SIG-M5 treated with dmso at 0.1 percent for 504 hours (cell line): ENCODE data around the gene C1orf210.

Source experiments
- DNase-seq: peaks from one replicate; lab custom pipeline; 2025; ENCODE audit not compliant: unreplicated experiment; lab: John Stamatoyannopoulos, UW

The C1orf210 gene

DNA sequence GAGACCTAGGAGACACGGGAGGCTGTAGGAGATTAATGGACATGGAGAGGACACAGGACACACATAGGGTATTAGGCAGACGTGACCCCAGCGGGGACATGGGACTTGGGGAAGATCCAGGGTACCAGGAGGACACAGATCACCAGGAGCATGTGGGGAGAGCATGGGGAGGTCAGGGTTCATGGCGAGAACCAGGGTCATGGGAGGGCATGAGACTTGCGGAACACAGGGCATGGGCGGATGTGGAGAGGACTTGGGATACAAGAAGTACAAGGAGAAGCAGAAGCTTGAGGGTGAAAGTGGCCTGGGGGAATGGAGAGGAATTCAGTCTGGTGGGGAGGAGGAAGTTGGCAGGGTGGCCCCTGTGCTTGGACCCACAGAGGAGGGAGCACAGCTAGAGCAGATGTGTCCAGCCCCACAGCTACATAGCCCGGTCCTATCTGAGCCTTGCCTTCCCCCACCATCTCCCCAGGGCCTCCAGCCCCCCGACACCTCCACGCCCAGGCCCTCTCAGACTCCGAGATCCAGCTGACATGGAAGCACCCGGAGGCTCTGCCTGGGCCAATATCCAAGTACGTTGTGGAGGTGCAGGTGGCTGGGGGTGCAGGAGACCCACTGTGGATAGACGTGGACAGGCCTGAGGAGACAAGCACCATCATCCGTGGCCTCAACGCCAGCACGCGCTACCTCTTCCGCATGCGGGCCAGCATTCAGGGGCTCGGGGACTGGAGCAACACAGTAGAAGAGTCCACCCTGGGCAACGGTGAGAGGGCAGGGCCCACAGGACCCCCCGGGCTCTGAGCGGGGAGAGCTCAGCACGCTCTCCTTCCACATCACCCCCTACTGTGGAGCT, 27.5 kb upstream of the C1orf210 start:
- no peak for DNase-seq

DNA sequence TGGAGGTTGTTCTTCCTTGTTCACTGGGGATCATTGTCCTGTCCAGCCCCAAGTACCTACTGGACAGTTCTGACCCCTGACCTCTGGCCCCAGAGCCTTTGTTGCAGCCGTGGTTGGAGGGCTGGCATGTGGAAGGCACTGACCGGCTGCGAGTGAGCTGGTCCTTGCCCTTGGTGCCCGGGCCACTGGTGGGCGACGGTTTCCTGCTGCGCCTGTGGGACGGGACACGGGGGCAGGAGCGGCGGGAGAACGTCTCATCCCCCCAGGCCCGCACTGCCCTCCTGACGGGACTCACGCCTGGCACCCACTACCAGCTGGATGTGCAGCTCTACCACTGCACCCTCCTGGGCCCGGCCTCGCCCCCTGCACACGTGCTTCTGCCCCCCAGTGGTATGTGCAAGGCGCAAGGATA, 26.8 kb upstream of the C1orf210 start:
- no peak for DNase-seq

DNA sequence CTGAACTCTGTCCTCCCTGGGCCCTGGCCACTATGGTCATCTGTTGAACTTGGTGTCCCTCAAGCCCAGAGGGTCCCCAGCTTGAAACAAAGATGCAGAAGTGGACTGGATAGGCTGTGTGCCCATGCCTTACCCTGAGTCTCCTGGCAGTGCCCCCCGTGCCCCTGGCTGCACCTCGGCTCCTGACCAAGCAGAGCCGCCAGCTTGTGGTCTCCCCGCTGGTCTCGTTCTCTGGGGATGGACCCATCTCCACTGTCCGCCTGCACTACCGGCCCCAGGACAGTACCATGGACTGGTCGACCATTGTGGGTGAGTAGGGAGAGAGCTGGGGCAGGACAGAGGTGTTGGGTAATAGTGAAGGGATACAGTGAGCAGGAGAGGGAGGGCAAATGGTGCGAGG, 26.1 kb upstream of the C1orf210 start:
- DNase-seq: no peak

DNA sequence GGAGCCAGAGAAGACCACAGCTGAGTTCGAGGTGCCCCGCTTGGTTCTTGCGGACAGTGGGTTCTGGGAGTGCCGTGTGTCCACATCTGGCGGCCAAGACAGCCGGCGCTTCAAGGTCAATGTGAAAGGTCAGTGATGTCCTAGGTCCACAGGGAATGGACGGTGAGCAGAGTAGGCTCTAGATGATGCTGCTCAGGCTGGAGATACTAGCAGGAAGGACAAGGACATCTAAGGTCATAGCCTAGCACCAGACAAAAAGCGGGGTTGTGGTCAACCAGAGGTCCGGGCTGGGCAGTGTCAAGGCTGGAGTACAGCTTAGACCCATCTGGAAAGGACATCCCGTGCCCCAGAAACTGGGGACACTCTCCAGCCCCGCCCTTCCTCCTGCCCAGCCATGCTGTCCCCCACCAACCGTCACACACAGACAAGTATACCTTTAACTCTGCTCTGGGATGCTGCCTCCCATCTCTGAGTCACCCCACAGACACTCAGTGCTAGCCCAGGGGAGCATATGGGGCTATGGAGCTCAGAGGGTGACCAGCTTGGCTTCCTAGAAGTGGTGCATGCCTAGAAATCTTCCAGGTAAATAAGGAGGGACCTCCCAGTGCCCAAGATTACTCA, 24.1 kb upstream of the C1orf210 start:
- DNase-seq: no peak

DNA sequence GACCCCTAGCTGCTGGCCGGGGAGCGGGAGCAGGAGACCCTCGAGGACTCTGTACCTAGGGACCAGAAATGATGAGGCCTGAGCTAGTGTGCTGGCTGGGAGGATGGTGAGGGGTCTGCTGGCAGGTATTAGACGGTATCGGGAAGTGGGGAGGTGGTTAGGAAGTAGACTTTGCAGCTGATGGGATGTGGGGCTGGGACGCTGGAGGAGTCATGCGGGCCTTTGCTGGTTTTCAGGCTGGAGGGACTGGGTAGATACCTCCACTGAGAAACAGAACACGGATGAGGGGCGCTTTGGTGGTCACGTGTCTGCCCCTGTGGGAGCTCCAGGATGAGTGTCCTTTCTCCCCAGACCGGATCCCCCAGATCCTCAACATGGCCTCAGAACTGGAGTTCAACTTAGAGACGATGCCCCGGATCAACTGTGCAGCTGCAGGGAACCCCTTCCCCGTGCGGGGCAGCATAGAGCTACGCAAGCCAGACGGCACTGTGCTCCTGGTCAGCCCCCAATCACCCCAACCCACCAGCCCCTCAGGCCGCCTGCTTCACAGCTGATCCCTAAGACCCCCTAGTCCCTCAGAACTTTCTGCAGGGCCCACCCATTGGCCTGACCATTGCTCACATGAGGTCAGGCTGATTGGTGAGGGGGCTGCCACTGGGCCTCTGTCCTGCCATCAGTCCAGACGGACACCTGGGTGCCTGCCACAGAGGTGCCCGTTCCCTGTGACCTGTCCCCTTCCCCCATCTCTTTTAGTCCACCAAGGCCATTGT, 23.4 kb upstream of the C1orf210 start:
- DNase-seq: no peak

DNA sequence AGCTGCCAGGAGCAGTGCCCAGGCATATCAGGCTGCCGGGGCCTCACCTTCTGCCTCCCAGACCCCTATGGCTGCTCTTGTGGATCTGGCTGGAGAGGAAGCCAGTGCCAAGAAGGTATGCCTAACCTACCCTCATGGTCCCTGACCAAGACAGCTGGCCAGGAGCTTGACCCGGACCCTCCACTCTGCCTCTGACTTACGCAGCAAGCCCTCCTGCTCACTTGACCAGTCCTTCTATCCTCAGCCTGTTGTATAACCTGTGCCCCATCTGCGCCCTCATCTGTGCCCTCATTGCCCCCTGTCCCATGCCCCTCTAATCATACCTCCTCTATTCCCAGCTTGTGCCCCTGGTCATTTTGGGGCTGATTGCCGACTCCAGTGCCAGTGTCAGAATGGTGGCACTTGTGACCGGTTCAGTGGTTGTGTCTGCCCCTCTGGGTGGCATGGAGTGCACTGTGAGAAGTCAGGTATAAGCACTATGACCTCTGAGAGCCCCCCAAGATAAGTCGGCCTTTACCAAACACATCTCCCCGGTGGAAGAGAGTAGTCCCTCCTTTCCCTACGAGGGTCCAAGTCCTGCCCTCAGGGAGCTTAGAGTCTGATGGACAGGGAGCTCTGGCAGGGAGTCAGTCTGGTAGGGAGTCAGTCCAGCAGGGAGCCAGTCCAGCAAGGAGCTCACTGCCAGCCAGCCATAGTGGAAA, 22.2 kb upstream of the C1orf210 start:
- DNase-seq: no peak

DNA sequence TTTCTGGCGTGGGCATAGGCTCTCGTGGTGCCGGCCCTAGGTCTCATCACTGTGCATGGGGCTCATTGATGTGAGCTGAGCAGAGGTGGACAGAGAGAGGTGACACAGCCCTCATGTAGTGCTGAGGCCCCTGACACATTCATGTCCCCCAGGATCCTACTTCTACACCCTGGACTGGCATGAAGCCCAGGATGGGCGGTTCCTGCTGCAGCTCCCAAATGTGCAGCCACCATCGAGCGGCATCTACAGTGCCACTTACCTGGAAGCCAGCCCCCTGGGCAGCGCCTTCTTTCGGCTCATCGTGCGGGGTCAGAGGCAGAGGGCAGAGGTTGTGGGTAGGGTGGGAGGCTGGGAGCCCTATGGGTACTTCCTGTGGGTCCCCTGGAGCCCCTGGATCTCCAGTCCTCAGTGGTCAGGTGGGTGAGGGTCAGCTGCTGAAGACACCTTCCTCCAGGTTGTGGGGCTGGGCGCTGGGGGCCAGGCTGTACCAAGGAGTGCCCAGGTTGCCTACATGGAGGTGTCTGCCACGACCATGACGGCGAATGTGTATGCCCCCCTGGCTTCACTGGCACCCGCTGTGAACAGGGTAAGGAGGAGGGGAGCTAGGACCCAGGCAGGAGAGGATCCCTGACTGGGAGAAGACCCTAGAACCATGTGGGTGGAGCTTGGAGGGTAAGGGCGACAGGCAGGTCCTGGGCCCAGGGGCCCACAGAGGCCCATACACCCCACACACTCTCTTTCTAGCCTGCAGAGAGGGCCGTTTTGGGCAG, 21.5 kb upstream of the C1orf210 start:
- no peak for DNase-seq

DNA sequence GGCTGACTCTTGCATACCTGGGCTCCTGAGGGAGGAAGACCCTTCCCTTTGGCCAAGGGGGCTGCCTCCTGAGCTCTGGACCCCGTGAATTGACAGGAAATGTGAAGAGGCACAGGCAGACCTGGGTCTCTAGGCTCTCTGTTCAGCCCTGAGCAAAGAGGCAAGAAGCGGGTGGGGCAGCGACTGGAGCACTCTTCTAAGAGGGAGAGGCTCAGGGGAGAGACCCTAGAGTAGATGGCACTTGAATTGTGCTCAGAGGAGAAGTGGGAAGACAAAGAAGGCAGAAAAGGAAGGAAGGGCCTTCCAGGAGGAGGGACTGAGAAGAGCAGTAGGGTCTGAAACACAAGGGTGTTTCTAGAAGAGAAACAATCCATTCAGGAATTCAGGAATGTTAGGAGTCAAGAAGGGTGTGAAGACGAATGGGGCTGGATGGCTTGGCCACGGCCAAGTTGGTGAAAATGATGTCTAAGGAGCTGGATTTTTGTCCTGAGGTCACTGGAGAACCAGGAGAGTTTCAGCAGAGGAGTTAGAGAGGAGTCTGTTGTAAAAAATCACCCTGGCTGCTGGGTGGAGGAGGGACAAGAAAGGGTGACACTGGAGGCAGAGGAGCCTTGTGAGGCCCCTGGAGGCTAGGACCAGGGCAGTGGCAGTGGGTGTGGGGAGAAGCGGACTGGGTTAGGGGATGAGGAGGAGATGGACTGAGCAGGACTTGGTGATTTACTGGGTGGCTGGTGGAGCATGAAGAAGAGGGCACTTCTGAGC, 20.7 kb upstream of the C1orf210 start:
- no peak for DNase-seq

DNA sequence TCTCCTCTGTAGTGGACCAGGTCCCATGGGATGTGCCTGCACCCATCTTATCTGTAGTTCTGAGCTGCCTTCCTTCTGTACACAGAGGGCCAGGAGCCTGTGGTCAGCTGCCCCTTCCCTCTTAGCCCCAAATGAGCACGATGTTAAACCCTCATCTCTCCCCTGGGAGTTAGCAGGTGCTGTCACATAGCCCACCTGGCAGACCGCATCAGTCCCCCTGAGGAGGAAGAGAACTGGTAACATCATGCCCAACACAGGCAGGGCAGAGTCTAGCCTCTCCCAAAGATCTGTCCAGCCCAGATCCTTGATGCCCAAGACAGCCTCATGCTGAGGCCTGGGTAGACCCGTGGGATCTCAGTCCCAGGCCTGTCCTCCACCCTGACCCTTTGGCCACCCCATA, 20.1 kb upstream of the C1orf210 start:
- DNase-seq: no peak

DNA sequence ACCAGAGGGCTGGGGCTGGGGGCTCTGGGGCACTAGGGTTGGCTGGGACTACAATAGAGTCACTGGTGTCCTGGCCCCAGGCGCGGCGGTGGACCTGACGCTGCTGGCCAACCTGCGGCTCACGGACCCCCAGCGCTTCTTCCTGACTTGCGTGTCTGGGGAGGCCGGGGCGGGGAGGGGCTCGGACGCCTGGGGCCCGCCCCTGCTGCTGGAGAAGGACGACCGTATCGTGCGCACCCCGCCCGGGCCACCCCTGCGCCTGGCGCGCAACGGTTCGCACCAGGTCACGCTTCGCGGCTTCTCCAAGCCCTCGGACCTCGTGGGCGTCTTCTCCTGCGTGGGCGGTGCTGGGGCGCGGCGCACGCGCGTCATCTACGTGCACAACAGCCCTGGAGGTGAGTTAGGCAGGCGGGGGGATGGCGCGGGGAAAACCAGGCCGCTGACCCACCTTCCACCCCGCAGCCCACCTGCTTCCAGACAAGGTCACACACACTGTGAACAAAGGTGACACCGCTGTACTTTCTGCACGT, 19.5 kb upstream of the C1orf210 start:
- DNase-seq: no peak

DNA sequence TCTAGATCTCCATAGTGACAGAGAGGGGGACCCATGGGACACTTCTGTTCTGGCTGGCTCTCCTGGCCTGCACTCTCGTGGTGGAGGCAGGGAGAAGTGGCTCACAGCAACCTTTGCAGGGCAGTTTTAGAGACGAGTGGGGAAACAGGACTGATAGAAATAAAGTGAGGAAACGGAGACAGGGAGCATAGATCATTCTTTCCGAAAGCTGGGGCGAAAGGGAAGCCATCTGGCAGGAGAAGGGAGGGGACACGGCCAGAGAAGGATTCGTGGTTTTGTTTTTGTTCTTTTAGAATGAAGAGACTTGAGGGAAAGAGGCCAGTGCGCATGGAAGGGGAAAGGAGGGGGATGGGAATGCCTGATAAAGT, 18.9 kb upstream of the C1orf210 start:
- no peak for DNase-seq

DNA sequence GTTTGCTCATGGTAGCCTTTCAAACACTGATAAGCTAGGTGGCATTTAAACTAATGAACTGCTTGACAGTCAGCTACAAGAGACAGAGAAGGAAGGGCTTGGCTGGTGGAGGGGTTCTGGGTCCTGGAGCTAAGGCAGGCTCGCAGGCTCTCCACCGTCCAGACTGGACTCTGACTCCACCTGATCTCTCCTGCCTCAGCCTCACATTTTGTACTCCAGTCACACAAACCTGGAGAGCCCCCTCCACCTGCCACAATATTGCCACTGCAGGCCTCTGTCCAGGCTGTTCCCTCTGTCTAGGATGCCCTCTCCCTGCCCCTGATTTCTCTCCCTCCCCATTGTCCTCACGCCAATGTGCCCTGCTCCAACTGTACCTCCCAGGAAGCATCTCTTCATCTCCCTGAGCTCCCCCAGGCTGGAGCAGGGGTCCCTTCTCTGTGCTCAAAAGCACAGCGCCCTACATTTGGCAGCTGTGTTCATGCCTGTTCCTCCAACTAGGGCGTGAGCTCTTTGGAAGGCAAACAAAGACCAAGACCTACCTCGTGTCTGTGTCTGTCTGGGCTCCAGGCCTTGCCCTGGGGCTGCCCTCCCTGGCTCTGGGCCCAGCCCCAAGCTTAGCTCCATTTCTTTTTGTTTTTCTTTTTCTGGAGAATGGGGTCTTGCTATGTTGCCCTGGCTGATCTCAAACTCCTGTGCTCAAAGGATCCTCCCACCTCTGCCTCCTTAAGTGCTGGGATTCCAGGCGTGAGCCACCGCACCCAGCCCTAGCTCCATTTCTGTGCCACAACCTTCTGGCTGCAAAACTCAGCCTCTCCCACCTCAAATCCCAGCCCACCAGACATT, 18.3 kb upstream of the C1orf210 start:
- DNase-seq: no peak

DNA sequence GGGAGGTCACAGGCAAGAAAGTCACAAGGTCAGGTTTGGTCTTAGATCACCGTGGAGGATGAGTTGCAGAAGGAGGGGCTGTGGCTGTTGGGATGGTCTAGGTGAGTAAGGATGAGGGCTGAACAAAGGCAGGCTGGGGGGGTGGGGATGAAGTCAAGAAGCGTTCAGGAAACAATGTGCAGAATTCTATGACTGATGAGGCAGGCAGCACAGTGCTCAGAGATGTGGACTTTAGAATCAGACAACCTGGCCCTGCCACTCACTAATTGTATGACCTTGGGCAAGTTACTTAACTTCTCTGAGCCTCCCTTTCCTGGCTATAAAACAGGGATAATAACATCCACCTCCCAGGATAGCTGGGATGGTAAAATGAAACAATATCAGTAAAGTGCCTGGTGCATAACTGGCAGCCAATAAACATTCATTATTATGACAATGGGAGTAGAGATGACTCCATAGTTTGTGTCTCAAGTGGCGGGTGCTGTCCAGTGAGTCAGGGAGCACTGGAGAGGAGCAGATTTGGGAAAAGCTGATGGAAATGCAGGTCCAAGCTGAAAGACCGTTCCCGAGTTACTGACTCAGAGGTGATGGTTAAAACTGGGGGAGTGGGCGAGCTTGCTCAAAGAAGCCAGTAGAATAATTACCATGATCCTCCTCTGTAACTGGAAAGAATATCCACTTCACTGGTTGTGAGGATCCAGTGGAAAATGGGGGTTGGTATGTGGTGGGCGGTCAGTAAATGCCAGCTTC, 17.5 kb upstream of the C1orf210 start:
- no peak for DNase-seq

DNA sequence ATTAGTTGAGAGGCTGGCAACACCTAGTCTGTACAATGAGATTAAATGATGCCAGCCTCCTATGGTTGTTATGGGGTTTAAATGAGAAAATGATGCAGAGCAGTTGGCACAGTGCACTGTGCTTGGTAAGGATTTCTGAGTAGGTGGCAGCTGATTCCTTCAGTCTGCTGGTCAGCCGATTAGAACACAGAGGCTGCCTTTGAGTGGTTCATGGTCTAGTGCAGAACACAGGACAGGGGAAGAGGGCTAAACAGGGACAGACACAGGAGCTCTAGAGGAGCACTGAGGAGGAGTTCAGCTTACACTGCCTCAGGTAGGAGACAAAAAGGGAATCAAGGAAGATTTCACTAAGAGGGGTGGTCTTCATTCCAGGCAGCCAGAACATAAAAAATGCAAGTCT, 16.8 kb upstream of the C1orf210 start:
- no peak for DNase-seq

DNA sequence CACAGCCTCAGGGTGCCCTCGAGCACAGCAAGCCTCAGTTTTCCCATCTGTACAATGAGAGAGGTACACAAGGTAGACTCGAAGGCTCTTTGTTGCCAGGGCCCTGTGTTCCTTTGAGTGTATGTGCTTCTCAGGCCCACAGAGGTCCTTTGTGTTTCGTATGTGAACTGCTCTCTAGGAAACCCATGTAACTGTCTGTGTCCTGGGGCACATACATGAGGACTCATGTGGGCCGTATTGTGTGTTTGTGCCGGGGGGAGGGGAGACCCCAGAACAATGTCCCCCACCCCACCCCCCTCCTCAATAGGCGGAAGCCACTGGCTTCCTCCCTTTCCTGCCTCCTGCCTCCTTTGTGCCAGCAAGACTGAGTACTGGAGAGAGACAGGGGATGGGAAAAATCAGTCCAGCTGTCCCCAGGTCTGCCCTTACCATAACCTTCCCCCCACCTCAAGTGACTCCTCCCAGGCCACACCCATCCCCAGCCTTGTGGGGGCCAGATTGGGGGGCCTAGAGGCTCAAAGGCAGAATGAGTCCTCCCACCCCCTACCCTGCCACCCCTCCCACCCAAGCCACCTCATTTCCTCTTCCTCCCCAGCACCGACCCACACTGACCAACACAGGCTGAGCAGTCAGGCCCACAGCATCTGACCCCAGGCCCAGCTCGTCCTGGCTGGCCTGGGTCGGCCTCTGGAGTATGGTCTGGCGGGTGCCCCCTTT, 15.2 kb upstream of the C1orf210 start, which contains the start of gene TIE1:
Gene TIE1, plus strand, starts transcription at position 605 of the 717 bp plus-strand sequence. Its CDS starts 90 bp downstream, at position 695.
- no peak for DNase-seq

DNA sequence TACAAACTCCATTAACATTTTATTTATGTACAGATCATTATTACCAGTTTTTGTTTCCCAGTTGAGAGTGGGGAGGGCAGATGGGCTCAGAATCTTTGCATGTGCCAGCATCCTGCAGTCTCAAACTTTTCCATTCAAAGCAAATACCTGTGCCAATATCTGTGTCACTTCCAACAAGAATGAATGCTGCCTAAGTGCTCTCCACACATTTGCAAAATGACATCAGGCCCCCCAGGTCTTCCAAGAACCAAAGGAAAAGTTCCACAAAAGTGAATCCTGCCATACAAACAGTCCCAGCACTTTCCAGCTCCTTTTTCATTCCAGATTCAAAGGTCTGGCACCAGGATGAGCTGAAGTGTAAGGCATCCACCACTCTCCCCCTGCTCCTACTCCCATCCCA, 13.7 kb upstream of the C1orf210 start:
- no peak for DNase-seq

DNA sequence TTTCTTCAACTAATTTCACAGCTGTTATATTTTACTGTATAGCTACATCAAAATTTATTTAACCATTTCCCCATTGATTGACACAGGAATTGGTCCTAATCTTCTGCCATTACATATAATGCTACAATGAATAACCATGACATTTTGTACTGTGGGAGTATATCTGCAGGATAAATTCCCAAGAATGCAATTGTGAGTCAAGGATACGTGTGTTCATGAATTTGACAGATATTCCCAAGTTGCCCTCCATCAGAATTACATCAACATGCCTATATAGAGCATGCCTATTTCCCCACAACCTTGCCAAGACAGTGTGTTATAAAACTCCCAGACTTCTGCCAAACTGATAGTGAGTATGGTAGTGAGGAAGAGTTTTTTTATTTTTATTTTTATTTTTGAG, 12.7 kb upstream of the C1orf210 start:
- no peak for DNase-seq
